Measurements from ENCODE around the gene MARCHF2.
"Not testable (repeated sequence)": the region's sequence is repeated elsewhere in the genome, so short reads cannot be mapped to it uniquely, and the experiment has no call there.

Gene MARCHF2

GRCh38 chr19:8416796-8417195 lies 3.7 kb downstream of the MARCHF2 start:
- no peak for TF ChIP-seq CTCF (IDR thresholded peaks at IDR 0.05; ENCODE audit: insufficient read depth, low read length, missing control alignments)
- DNase-seq (ENCODE audit: low read depth, low spot score), result no peak
- POLR2A ChIA-PET, result interaction anchor here (0.7 kb wide), 1 partner anchor 617 kb away, joined by 3 read pairs; no protein-coding TSS in a partner anchor
- H3K4me3 ChIP-seq (ENCODE audit: low read depth, low read length), result no peak overlapping the region
- CTCF ChIA-PET, result interaction anchor here (2.4 kb wide), 1 partner anchor 63 kb away, joined by 8 read pairs; no protein-coding TSS in a partner anchor

GRCh38 chr19:8421484-8422461 lies 8.7 kb downstream of the MARCHF2 start:
- no peak for TF ChIP-seq CTCF (IDR thresholded peaks at IDR 0.05; ENCODE audit: insufficient read depth, low read length, missing control alignments)
- CTCF ChIA-PET, result interaction anchor here (1.4 kb wide), 1 partner anchor 9 kb away, joined by 9 read pairs; the partner anchor contains the start of gene MARCHF2
- POLR2A ChIA-PET, result no interaction called here

GRCh38 chr19:8423817-8424223 lies 10.7 kb downstream of the MARCHF2 start:
- POLR2A ChIA-PET, result interaction anchor here (0.9 to 2.0 kb wide), 4 partner anchors 11 to 90 kb away, joined by 3 to 14 read pairs (median 5); partner anchors contain the start of genes HNRNPM, MARCHF2 and ZNF414
- TF ChIP-seq CTCF (IDR thresholded peaks at IDR 0.05; ENCODE audit: insufficient read depth, low read length, missing control alignments), result no peak
- CTCF ChIA-PET, result interaction anchor here (0.9 to 4.3 kb wide), 6 partner anchors 11 to 157 kb away, joined by 3 to 46 read pairs (median 4); partner anchors contain the start of gene MARCHF2
- peak; percentile 65 for DNase-seq (ENCODE audit: low read depth, low spot score)
- H3K4me3 ChIP-seq (ENCODE audit: low read depth, low read length), result no peak overlapping the region

More at GRCh38 chr19:8421484-8422461, 8.7 kb downstream of the MARCHF2 start:
- DNase-seq (ENCODE audit: low read depth, low spot score), result no peak
- H3K4me3 ChIP-seq (ENCODE audit: low read depth, low read length), result no peak overlapping the region

- ChIA-PET POLR2A (interaction anchor here (2.0 kb wide), 1 partner anchor 19 kb away, joined by 6 read pairs; the partner anchor contains the start of gene HNRNPM), CTCF (interaction anchor here (1.1 to 4.3 kb wide), 4 partner anchors 9 to 81 kb away, joined by 3 to 46 read pairs (median 10); partner anchors contain the start of gene MARCHF2)
- H3K4me3 ChIP-seq (ENCODE audit: low read depth, low read length); DNase-seq (ENCODE audit: low read depth, low spot score): not testable (repeated sequence)
Measured at GRCh38 chr19:8425331-8425730, 12.2 kb downstream of the MARCHF2 start.

GRCh38 chr19:8426283-8426682 lies 13.2 kb downstream of the MARCHF2 start:
- CTCF ChIA-PET, result interaction anchor here (1.2 to 4.3 kb wide), 4 partner anchors 13 to 80 kb away, joined by 3 to 46 read pairs (median 10); partner anchors contain the start of gene MARCHF2
- no peak for DNase-seq (ENCODE audit: low read depth, low spot score)
- TF ChIP-seq CTCF (IDR thresholded peaks at IDR 0.05; ENCODE audit: insufficient read depth, low read length, missing control alignments), result no peak
- POLR2A ChIA-PET, result no interaction called here
- H3K4me3 ChIP-seq (ENCODE audit: low read depth, low read length), result no peak overlapping the region

GRCh38 chr19:8429044-8429443 lies 15.9 kb downstream of the MARCHF2 start:
- DNase-seq (ENCODE audit: low read depth, low spot score), result no peak
- ChIA-PET POLR2A (no interaction called here), CTCF (no interaction called here)
- H3K4me3 ChIP-seq (ENCODE audit: low read depth, low read length), result no peak overlapping the region
- TF ChIP-seq CTCF (IDR thresholded peaks at IDR 0.05; ENCODE audit: insufficient read depth, low read length, missing control alignments), result no peak

Measured in AG04449 (cell line).